K562 (cell line): ENCODE data around the gene ZNF8. TPM values are rescaled to one million over a fixed set of nuclear protein-coding genes. Genes with fewer than 3 reads are reported as not detected.

Experiments used
- C11orf30 ChIP-seq: fragments of 450-650 bp; IDR thresholded peaks from 2 replicates; pipeline ENCODE4 v1.6.1; 2016; ENCODE audit warnings: low read depth, mild to moderate bottlenecking
- CBFA2T3 ChIP-seq: fragments of 450-650 bp; IDR thresholded peaks from 2 replicates; pipeline ENCODE4 v1.6.1; 2017
- EP300 ChIP-seq: IDR thresholded peaks from 2 replicates; pipeline ENCODE4 v1.6.1; 2012; ENCODE audit warnings: low read length, improper control_type of control experiment
- HMBOX1 ChIP-seq: sonication (generic); IDR thresholded peaks from 2 replicates; pipeline ENCODE4 v1.6.1; 2016
- HNRNPLL ChIP-seq: fragments of 200-400 bp; formaldehyde crosslinking; IDR thresholded peaks from 2 replicates; pipeline ENCODE4 v1.6.1; 2017; ENCODE audit warnings: low read length, low read depth, mild to moderate bottlenecking; ENCODE audit not compliant: poor library complexity, severe bottlenecking
- ILK ChIP-seq: fragments of 450-650 bp; IDR thresholded peaks from 2 replicates; pipeline ENCODE4 v1.6.1; 2016; ENCODE audit warnings: missing genetic modification characterization, low read depth, mild to moderate bottlenecking, missing compliant biosample characterization, moderate library complexity, borderline replicate concordance
- L3MBTL2 ChIP-seq: fragments of 450-650 bp; IDR thresholded peaks from 2 replicates; pipeline ENCODE4 v1.6.1; 2016; ENCODE audit warnings: mild to moderate bottlenecking, moderate library complexity
- LEF1 ChIP-seq: fragments of 450-650 bp; IDR thresholded peaks from 2 replicates; pipeline ENCODE4 v1.6.1; 2016; ENCODE audit warnings: mild to moderate bottlenecking
- MAFF ChIP-seq: IDR thresholded peaks from 2 replicates; pipeline ENCODE4 v1.6.1; 2012; ENCODE audit warnings: low read length, improper control_type of control experiment
- MAFG ChIP-seq: fragments of 450-650 bp; conservative IDR thresholded peaks from 2 replicates; pipeline ENCODE4 v1.6.1; 2016; ENCODE audit warnings: missing genetic modification characterization, missing compliant biosample characterization
- MAFK ChIP-seq: IDR thresholded peaks from 2 replicates; pipeline ENCODE4 v1.6.1; 2011; ENCODE audit warnings: low read length, improper control_type of control experiment
- MCM7 ChIP-seq, 2 experiments: fragments of 450-650 bp; IDR thresholded peaks; 2 replicates each; pipeline ENCODE4 v1.6.1; 2016 to 2018
- NR2C2 ChIP-seq, 2 experiments: fragments of 200-800 bp in 1 of 2; sonication (Bioruptor generic) in 1 of 2; sonication (generic) in 1 of 2; formaldehyde crosslinking in 1 of 2; IDR thresholded peaks; 2 replicates each; pipeline versions ENCODE4 v1.6.1 to v1.8.0; 2016 to 2022; ENCODE audit warnings: mild to moderate bottlenecking in 1 of 2, missing compliant biosample characterization in 1 of 2, missing genetic modification characterization in 1 of 2, missing genetic modification reagents in 1 of 2
- RCOR1 ChIP-seq, 2 experiments: IDR thresholded peaks; 2 replicates each; pipeline ENCODE4 v1.6.1; 2012; ENCODE audit warnings: low read depth in 2 of 2, low read length in 2 of 2, borderline replicate concordance in 1 of 2, improper control_type of control experiment in 1 of 2
- RNF2 ChIP-seq: sonication (generic); IDR thresholded peaks from 2 replicates; pipeline ENCODE4 v1.6.1; 2016
- STAT5A ChIP-seq: IDR thresholded peaks from 2 replicates; pipeline ENCODE4 v1.6.1; 2012; ENCODE audit warnings: low read length, inconsistent platforms, borderline replicate concordance
- TFE3 ChIP-seq: fragments of 450-650 bp; formaldehyde crosslinking; IDR thresholded peaks from 2 replicates; pipeline ENCODE4 v1.4.0; 2020; ENCODE audit warnings: mild to moderate bottlenecking, mixed read lengths
- THRAP3 ChIP-seq: fragments of 450-650 bp; IDR thresholded peaks from 2 replicates; pipeline ENCODE4 v1.6.1; 2016; ENCODE audit warnings: mild to moderate bottlenecking, inconsistent platforms, borderline replicate concordance
- ZFP36 ChIP-seq: fragments of 150-350 bp; IDR thresholded peaks from 2 replicates; pipeline ENCODE4 v1.6.1; 2018; ENCODE audit warnings: low read length, low read depth; ENCODE audit not compliant: partially characterized antibody
- ZNF134 ChIP-seq: fragments of 250-450 bp; sonication (Bioruptor Pico); conservative IDR thresholded peaks from 2 replicates; pipeline ENCODE4 v1.4.0; 2020
- ZNF639 ChIP-seq, 2 experiments: fragments of 200-800 bp in 1 of 2; sonication (Bioruptor generic) in 1 of 2; sonication (generic) in 1 of 2; formaldehyde crosslinking in 1 of 2; IDR thresholded peaks in 1 of 2; conservative IDR thresholded peaks in 1 of 2; 2 replicates each; pipeline versions ENCODE4 v1.5.0 to v1.6.1; 2016 to 2020; ENCODE audit warnings: missing compliant biosample characterization in 1 of 2, missing genetic modification characterization in 1 of 2, missing genetic modification reagents in 1 of 2
- ZNF717 ChIP-seq: fragments of 250-450 bp; sonication (Bioruptor Pico); IDR thresholded peaks from 2 replicates; pipeline ENCODE4 v1.5.0; 2021
- polyA plus RNA-seq, 8 experiments: library from polyadenylated mRNA; depleted of rRNA in 4 of 8; stranded (reverse) in 5 of 8; unstranded in 3 of 8; fragments of >200 nt; fragmentation: Nextera tagmentation in 2 of 8; fragmentation: Illumina TruSeq in 1 of 8; extraction: Ambion mirVana in 2 of 8; extraction: Trizol in 1 of 8; gene quantifications; 2 replicates each; pipeline versions ENCODE4 v1.2.1 to v1.2.3, GENCODE V29; 2011 to 2014; ENCODE audit warnings: inconsistent platforms in 1 of 8, missing spikeins in 1 of 8
- total RNA-seq, 7 experiments: library from RNA; depleted of rRNA in 6 of 7; stranded (reverse); fragments of >200 nt in 6 of 7; fragmentation: Illumina TruSeq in 2 of 7; extraction: Trizol in 2 of 7; gene quantifications; 2 replicates each; pipeline versions ENCODE4 v1.2.1 to v1.2.3, GENCODE V29; 2011 to 2021; ENCODE audit warnings: low replicate concordance in 1 of 7
- TF ChIP-seq, protein P1 (sequence below), 2 experiments: fragments of 450-650 bp; IDR thresholded peaks; 2 replicates each; pipeline ENCODE4 v1.6.1; 2016

Gene ZNF8
- total and polyA plus RNA-seq, 9 of the 15 experiments (the other 6 are each of a cell fraction or from before 2014, with no cell fraction given), result 0.71 to 7.7 (median 4.7) TPM

DNA sequence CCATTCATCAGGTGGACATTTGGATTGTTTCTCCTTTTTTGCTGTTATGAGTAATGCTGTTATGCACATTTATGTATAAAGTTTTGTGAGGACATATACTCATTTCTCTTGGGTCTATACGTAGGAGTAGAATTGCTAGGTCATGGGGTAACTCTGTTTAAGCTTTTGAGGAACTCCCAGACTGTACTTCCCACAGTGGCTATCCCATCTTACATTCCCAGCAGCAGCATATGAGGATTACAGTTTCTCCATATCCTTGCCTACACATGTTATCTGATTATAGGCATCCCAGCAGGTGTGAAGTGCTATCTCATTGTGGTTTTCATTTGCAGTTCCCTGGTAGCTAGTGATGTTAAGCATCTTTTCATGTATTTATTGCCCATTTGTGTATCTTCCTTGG is 53.9 kb downstream of the ZNF8 start (continued):
- TF ChIP-seq HMBOX1 (no peak), ZFP36 (no peak), STAT5A (0 out of 2 replicates have a peak, but pooled peaks have one; percentile 17), NR2C2 (CRISPR knock-in tag; IDR thresholded peaks at IDR 0.05) (no peak), NR2C2 (tag; IDR thresholded peaks at IDR 0.05) (no peak), L3MBTL2 (peak; percentile 37; the same call in 1 of the 2 replicates), HNRNPLL (no peak), MCM7 (IDR thresholded peaks at IDR 0.05) (no peak), CBFA2T3 (peak; percentile 60; the same call in 1 of the 2 replicates), MAFG (peak; percentile 54; the same call in 1 of the 2 replicates), RNF2 (no peak), LEF1 (no peak), THRAP3 (no peak), MAFF (peak; percentile 50), ZNF717 (CRISPR knock-in tag) (no peak), C11orf30 (peak; percentile 53; the same call in 1 of the 2 replicates), EP300 (peak; percentile 9; the same call in 1 of the 2 replicates), ILK (tag) (no peak), TFE3 (CRISPR knock-in tag) (no peak), MAFK (0 out of 2 replicates have a peak, but pooled peaks have one; percentile 30), ZNF134 (CRISPR knock-in tag) (no peak), RCOR1 (IDR thresholded peaks at IDR 0.05; ENCODE audit: borderline replicate concordance in 1 of 2, low read depth in 2 of 2, low read length in 2 of 2) (0 out of 4 replicates have a peak, but pooled peaks of 1 of the 2 experiments have one; percentile 24), ZNF639 (CRISPR knock-in tag; conservative IDR thresholded peaks at IDR 0.05 in 1 of 2, IDR thresholded peaks at IDR 0.05 in 1 of 2) (no peak)
- TF ChIP-seq, protein P1, sequence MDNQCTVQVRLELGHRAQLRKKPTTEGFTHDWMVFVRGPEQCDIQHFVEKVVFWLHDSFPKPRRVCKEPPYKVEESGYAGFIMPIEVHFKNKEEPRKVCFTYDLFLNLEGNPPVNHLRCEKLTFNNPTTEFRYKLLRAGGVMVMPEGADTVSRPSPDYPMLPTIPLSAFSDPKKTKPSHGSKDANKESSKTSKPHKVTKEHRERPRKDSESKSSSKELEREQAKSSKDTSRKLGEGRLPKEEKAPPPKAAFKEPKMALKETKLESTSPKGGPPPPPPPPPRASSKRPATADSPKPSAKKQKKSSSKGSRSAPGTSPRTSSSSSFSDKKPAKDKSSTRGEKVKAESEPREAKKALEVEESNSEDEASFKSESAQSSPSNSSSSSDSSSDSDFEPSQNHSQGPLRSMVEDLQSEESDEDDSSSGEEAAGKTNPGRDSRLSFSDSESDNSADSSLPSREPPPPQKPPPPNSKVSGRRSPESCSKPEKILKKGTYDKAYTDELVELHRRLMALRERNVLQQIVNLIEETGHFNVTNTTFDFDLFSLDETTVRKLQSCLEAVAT (IDR thresholded peaks at IDR 0.05), result peak in 1 of 2 experiments; percentile 25; a peak in 1 of 4 replicates
